Eye (tissue), 1 donor: Measurements from ENCODE around the gene AP3D1.

Experiments used
- DNase-seq: peaks from one replicate; pipeline ENCODE4 v3.0.0-alpha.2; 2015

Gene AP3D1

GRCh38 chr19:2058570-2059421, 92.6 kb downstream of the AP3D1 start:
- DNase-seq = no peak

GRCh38 chr19:2057484-2058469, 93.6 kb downstream of the AP3D1 start:
- no peak for DNase-seq

GRCh38 chr19:2056837-2057192, 94.6 kb downstream of the AP3D1 start:
- no peak for DNase-seq

- peak; percentile 74 for DNase-seq
Measured at GRCh38 chr19:2055931-2056836, 95.2 kb downstream of the AP3D1 start.

GRCh38 chr19:2054763-2055162, 96.6 kb downstream of the AP3D1 start:
- no peak for DNase-seq

GRCh38 chr19:2053601-2054389, 97.6 kb downstream of the AP3D1 start:
- no peak for DNase-seq

GRCh38 chr19:2051773-2052704, 99.3 kb downstream of the AP3D1 start:
- DNase-seq = no peak

- DNase-seq = peak; percentile 98
Measured at GRCh38 chr19:2050991-2051772, 100.2 kb downstream of the AP3D1 start, which contains the start of gene MKNK2. Gene MKNK2 (minus strand): TSS chr19:2051244. CDS start chr19:2050851, 393 bp downstream.
